GM12874 (cell line): ENCODE data around the gene MAML2.

Source experiments
- TF ChIP-seq, protein P1 (sequence below): IDR thresholded peaks from 2 replicates; pipeline ENCODE4 v1.5.1; 2011; ENCODE audit warnings: low read depth, mild to moderate bottlenecking, control low read depth, low read length, moderate library complexity; ENCODE audit not compliant: insufficient read depth

The MAML2 gene

GRCh38 chr11:95977534-95978174, 365.3 kb downstream of the MAML2 start:
- TF ChIP-seq, protein P1, sequence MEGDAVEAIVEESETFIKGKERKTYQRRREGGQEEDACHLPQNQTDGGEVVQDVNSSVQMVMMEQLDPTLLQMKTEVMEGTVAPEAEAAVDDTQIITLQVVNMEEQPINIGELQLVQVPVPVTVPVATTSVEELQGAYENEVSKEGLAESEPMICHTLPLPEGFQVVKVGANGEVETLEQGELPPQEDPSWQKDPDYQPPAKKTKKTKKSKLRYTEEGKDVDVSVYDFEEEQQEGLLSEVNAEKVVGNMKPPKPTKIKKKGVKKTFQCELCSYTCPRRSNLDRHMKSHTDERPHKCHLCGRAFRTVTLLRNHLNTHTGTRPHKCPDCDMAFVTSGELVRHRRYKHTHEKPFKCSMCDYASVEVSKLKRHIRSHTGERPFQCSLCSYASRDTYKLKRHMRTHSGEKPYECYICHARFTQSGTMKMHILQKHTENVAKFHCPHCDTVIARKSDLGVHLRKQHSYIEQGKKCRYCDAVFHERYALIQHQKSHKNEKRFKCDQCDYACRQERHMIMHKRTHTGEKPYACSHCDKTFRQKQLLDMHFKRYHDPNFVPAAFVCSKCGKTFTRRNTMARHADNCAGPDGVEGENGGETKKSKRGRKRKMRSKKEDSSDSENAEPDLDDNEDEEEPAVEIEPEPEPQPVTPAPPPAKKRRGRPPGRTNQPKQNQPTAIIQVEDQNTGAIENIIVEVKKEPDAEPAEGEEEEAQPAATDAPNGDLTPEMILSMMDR, result no peak

DNA sequence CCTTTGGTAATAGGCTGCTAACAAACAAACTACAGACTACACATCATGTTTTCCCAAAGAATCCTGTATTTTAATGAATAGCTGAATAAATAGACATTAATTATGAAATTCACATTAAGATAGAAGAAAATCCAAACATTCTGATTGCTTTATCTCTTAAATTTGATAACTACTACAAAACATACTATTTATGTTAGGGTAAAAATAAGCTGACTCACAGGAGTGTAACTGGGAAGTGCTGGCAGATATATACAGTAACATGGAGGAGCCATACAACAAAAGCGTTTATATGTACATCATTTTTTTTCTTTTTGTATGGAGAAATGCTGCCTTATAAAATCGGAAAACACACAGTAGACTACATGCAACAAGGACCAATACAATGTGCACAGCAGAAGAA, 366.4 kb downstream of the MAML2 start:
- TF ChIP-seq, protein P1, result no peak

- TF ChIP-seq, protein P1, result no peak
These were observed 367.7 kb downstream of the MAML2 start for GRCh38 chr11:95975343-95975742.

GRCh38 chr11:95972060-95972459, 370.9 kb downstream of the MAML2 start:
- TF ChIP-seq, protein P1, result no peak

DNA sequence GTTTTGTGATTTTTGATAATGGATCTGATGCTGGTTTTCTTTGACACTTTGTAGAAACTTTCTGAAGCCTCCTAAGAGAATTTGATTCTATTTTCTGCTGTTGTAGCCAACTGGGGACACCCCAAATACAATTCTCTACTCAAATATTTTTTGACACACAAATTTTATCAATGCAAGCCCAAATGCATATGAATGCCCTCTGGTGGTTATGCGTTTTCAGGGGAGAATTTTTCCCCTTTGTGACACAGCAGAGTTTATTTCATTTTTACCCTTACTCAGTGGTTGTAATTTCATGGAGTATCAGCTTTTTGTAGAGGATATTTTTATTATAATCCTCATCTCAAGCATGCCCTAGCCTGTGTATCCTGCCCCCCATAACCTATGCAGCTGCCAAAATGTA, 374.4 kb downstream of the MAML2 start:
- TF ChIP-seq, protein P1, result no peak

DNA sequence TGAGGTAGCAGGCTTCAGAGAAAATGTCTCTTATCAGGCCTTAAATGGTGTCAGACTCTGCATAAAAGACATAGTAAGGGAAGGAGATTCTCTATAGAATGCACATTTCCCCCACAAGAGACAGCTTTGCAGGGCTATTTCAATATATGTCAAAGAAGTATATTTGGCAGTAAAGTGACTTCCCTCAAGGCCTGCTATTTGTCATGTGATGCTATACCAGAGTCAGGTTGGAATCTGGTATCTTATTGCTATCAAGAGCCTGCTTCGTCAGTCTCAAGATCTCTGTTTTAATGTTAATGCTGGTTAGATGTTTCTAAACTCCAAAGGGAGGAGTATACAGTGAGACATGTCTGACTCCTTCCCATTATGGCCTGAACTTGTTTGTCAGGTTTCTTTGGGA, 378.7 kb downstream of the MAML2 start:
- TF ChIP-seq, protein P1, result no peak

- TF ChIP-seq, protein P1, result no peak
These were observed 381.2 kb downstream of the MAML2 start for GRCh38 chr11:95961758-95962157.

DNA sequence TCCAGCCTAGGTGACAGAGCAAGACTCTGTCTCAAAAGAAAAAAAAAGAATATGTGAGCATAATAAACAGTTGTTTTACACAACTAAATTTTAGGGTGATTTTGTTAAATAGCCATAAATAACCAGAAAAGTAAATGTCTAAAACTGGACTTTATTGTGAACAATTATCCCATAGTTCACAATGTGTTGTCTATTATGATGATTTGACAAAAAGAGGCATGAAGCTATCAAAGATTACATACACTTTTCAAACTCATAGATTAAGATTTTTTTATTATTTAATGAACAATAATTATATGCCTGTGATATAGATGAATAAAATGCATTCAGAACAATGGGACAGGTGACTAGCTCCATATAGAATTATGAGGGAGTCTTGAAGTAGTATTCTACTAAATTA, 392.1 kb downstream of the MAML2 start:
- TF ChIP-seq, protein P1, result no peak
